DND-41 (cell line): Measurements from ENCODE around the gene TRIM24.

Experiments
- CTCF ChIP-seq: IDR thresholded peaks from 2 replicates; pipeline ENCODE4 v1.5.1; 2012; ENCODE audit warnings: borderline replicate concordance, low read length, moderate library complexity, mild to moderate bottlenecking; ENCODE audit not compliant: poor library complexity, severe bottlenecking; ENCODE audit errors: extremely low read depth
- EZH2 ChIP-seq: IDR thresholded peaks from 3 replicates; pipeline ENCODE4 v1.6.1; 2012; ENCODE audit warnings: borderline replicate concordance, low read depth, mild to moderate bottlenecking, moderate library complexity, low read length, inconsistent platforms; ENCODE audit not compliant: severe bottlenecking

- TF ChIP-seq CTCF, result no peak
- TF ChIP-seq EZH2, result no peak
Measured at GRCh38 chr7:138625084-138625848, 165.2 kb downstream of the TRIM24 start.
